GM12801 (cell line): ENCODE data around the gene CCDC12.

Experiments used
- TF ChIP-seq, protein P1 (sequence below): IDR thresholded peaks from one replicate; pipeline ENCODE4 v1.5.1; 2011; ENCODE audit warnings: control low read depth; ENCODE audit not compliant: insufficient read length; ENCODE audit errors: extremely low read depth

Gene CCDC12

DNA sequence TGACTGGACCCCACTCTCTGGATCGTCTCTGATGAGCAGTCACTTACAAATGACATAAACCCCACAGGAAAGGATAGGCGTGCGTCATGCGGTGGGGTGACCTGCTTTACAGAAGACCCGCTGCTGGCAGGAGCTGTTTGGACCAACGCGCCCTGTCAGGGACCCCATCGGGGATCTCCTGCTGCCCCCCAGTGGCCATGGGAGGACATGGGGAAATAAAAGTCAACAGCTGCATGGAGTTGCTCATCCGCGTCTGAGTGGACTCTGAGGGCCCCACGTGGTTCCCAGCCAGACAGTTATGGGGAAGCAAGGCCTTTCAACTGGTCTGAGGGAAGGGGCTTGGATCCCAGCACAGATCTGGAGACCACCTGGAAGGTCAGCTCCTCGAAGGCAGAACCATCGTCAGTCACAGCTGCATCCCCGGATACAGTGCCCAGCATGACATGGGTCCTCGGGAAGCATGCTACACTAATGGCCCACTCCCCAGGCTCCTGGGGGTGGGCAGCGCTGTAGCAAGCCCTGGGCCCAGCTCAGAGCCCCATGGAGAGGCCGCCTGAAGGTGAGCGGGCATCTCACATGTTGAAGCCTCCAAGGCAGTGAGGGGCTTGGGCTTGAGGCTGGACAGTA, 66.9 kb downstream of the CCDC12 start:
- TF ChIP-seq, protein P1, sequence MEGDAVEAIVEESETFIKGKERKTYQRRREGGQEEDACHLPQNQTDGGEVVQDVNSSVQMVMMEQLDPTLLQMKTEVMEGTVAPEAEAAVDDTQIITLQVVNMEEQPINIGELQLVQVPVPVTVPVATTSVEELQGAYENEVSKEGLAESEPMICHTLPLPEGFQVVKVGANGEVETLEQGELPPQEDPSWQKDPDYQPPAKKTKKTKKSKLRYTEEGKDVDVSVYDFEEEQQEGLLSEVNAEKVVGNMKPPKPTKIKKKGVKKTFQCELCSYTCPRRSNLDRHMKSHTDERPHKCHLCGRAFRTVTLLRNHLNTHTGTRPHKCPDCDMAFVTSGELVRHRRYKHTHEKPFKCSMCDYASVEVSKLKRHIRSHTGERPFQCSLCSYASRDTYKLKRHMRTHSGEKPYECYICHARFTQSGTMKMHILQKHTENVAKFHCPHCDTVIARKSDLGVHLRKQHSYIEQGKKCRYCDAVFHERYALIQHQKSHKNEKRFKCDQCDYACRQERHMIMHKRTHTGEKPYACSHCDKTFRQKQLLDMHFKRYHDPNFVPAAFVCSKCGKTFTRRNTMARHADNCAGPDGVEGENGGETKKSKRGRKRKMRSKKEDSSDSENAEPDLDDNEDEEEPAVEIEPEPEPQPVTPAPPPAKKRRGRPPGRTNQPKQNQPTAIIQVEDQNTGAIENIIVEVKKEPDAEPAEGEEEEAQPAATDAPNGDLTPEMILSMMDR, result no peak

DNA sequence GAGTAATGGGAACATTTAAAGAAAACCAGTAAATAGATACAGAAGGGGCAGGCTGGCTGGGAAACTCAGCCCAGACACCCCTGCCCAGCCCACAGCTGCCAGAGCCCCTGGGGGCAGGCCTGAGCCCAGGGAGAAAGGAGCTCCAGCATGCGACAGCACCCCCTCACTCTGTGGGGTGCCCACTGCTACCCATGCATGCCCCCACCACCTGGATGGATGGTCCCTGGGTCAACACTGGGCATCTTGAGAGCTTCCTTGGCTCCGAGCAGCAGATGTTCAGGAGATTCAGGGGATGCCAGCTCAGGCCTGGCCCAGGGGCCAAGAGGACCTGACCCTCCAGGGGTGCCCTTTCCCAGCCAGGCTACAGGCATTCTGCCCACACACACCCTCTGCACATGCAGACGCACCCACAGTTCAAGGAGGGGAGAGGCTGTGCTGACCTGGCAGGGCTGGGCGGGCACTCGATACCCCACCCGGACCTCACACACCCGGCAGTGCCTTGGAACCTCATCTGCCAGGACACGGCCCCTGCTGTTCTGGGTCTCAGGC, 67.5 kb downstream of the CCDC12 start:
- TF ChIP-seq, protein P1, result no peak

DNA sequence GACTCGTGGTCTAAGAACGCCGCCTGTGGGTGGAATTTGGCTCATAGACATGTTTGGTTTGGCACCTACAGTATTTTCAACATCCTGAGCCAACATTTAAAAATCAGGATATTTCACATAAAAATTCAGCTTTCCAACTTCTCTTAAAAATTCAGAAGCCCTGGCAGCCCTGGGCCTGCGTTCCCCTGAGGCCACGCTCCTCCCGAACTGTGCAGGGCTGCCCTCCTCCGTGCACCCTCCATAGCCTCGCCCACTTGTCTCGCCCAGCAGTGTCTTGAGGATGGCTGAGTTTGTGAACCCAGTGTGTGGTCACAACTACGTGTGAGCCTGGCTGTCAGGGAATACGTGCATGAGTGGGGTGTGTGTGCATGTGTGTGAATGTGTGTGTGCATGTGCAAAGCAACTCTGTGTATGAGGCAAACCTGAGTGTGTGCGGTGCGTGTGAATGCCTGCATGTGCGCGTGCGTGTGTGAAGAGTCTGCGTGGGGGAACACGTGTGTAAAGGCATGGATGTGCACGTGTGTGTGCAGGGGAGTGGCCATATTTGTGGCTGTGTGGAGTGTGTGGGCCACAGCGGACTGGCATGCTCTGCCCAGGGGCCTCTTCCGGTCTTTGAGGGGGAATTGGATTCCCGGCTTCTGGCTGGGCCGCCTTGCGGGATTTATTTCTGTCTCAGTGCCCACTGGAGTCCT, 68.1 kb downstream of the CCDC12 start:
- TF ChIP-seq, protein P1, result no peak

DNA sequence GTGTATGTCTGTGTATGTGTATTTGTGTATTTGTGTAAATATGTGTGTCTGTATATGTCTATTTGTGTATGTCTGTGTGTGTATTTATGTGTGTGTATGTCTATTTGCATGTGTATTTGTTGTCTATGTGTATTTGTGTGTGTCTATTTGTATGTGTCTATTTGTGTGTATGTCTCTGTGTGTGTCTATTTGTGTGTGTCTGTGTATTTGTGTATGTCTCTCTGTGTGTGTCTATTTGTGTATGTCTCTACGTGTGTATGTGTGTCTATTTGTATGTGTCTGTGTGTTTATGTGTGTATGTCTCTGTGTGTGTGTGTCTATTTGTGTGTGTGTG, 68.6 kb downstream of the CCDC12 start:
- TF ChIP-seq, protein P1, result no peak

DNA sequence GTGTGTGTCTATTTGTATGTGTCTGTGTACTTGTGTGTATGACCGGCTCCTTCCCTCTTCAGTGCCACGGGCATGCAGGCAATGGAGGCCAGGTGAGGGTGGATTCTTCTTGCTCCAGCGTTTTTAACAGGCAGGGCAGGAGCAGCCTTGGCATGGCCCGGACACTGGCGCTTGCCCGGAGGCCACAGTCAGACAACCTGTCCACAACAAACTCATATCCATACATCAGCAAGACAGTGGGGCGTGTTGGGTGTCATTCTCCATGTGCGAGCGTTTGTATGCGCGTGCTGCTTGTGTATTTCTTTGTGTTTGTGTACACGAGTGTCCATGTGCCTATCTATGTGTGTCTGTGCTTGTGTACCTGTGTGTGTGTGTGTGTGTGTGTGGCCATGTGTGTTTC, 69.3 kb downstream of the CCDC12 start:
- TF ChIP-seq, protein P1, result no peak

DNA sequence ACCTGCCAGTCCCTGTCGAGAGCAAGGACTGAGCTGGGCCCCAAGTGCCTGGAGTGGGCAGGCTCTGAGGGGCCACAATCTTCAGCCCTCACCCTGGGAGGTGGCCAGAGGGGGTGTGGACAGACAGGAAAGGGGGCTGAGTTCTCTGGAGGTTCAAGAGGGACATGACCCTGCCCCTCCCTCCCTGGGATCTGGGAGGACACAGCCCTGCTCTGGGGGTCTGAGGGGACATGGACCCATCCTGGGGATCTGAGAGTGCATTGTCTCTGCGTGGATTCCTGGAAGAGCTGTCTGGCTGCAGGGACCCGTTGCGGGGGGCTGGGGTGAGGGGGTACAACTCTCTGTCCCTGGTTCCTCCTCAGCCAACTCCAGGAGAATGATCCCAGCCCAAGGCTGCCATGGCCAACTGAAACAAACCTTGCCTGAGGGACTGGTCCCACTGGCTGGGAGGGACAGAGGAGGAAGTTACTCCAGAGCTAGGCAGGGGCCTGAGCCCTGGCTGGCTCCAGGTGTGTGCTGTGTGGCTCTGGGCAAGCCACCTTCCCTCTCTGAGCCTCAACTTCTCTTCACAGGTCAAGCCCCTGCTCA, 70.0 kb downstream of the CCDC12 start:
- TF ChIP-seq, protein P1, result no peak

DNA sequence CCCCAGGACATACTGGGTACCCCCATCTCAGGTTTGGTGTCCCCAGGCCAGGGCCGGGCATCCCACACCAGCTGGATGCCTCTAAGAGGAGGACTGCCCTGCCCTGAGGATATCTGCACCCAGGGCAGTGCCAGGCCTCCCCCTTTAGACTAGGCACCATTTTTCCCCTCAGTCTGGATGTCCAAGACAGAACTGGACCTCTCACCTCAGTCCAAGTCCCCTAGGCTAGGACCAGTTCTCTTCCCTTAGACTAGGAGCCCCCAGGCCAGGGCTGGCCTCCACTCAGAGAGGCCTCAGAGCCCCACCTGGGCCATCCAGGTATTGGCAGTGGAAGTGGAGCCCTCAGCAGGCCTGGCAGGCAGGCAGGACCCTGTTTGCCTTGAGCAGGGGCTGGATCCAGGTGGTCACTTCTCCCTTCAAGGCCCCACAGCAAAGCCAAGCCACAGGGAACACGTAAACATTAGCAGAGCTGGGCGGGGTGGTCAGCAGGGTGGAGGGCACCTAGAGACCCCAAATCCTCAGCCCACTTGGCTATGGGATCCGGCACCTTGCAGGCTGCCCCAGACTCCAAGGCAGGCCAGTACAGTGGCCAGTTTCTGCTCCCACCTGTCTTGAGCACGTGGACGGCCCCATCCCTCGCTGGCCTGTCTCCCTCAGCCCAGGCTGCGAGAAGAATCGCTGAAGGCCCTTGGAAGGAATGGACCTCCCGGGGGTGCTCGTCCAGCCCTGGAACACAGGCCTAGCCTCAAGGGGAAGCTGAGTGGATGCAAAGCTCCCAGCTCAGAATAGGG, 70.7 kb downstream of the CCDC12 start:
- TF ChIP-seq, protein P1, result no peak
